Measurements from ENCODE around the gene CNPY3. TPM values are rescaled to one million over a fixed set of nuclear protein-coding genes. Genes with fewer than 3 reads are reported as not detected.

CNPY3 gene
- total and polyA plus RNA-seq, 3 donors from 2014 or later: 40.4 to 74.8 (median 46.7) TPM

DNA sequence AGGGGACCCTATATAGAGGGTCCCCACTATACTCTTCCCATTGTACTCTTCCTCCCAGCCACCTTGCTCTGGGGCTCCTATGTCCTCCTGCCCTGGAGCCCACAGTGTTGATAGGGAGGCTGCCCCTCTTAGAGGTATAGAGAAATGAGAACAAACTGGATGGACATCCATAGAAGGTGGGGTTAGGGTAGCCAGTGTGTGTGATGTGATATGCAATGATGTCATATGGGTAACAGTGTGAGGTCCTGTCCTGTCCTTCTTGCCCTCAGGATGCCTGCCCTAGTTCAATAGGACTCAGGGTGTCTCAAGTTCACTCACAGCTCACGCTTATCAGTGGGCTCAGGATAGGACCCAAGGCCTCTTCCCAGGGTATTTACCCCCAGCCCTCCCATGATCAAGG lies 13.0 kb upstream of the CNPY3 start:
- no peak overlapping the region for H3K27ac ChIP-seq

GRCh38 chr6:42921801-42922200 lies 7.5 kb upstream of the CNPY3 start:
- intact Hi-C loops (cut with DNase I; ENCODE audit: low total_unique reads): no loop called here
- Histone ChIP-seq H3K27ac (no peak overlapping the region), H3K27me3 (no peaks in the 10 kb centered on the region), H3K4me1 (no peaks in the 10 kb centered on the region), H3K9me3 (no peaks in the 10 kb centered on the region), H3K36me3 (ENCODE audit: low read depth, missing control alignments) (no peaks in the 10 kb centered on the region), H3K4me3 (no peak overlapping the region)
- TF ChIP-seq, protein P1, sequence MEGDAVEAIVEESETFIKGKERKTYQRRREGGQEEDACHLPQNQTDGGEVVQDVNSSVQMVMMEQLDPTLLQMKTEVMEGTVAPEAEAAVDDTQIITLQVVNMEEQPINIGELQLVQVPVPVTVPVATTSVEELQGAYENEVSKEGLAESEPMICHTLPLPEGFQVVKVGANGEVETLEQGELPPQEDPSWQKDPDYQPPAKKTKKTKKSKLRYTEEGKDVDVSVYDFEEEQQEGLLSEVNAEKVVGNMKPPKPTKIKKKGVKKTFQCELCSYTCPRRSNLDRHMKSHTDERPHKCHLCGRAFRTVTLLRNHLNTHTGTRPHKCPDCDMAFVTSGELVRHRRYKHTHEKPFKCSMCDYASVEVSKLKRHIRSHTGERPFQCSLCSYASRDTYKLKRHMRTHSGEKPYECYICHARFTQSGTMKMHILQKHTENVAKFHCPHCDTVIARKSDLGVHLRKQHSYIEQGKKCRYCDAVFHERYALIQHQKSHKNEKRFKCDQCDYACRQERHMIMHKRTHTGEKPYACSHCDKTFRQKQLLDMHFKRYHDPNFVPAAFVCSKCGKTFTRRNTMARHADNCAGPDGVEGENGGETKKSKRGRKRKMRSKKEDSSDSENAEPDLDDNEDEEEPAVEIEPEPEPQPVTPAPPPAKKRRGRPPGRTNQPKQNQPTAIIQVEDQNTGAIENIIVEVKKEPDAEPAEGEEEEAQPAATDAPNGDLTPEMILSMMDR (IDR thresholded peaks at IDR 0.05): no peak
- no peak for TF ChIP-seq POLR2A (IDR thresholded peaks at IDR 0.05)
- DNase-seq: no peak
- 69 to 83% methylated on average over 6 of the region's 6 CpGs for WGBS, 2 donors

More for the DNA sequence above, 13.0 kb upstream of the CNPY3 start:
- WGBS, 2 donors: 80 to 83% methylated on average over 1 of the region's 1 CpG
- DNase-seq: no peak
- TF ChIP-seq, protein P1 (IDR thresholded peaks at IDR 0.05): no peak
- TF ChIP-seq POLR2A (IDR thresholded peaks at IDR 0.05): no peak
- Histone ChIP-seq H3K4me3 (no peak overlapping the region), H3K4me1 (peaks cover 5% of the 10 kb centered on the region), H3K27me3 (no peaks in the 10 kb centered on the region), H3K36me3 (ENCODE audit: low read depth, missing control alignments) (no peaks in the 10 kb centered on the region), H3K9me3 (no peaks in the 10 kb centered on the region)
- intact Hi-C loops (cut with DNase I; ENCODE audit: low total_unique reads): no loop called here

GRCh38 chr6:42923666-42924065 lies 5.6 kb upstream of the CNPY3 start:
- Histone ChIP-seq H3K9me3 (no peaks in the 10 kb centered on the region), H3K27me3 (no peaks in the 10 kb centered on the region), H3K27ac (no peak overlapping the region), H3K4me1 (peaks cover 5% of the 10 kb centered on the region), H3K36me3 (ENCODE audit: low read depth, missing control alignments) (no peaks in the 10 kb centered on the region), H3K4me3 (no peak overlapping the region)
- TF ChIP-seq, protein P1 (IDR thresholded peaks at IDR 0.05): no peak
- TF ChIP-seq POLR2A (IDR thresholded peaks at IDR 0.05): no peak
- DNase-seq: no peak
- intact Hi-C loops (cut with DNase I; ENCODE audit: low total_unique reads): no loop called here
- WGBS, 2 donors: 57 to 83% methylated on average over 2 of the region's 2 CpGs

DNA sequence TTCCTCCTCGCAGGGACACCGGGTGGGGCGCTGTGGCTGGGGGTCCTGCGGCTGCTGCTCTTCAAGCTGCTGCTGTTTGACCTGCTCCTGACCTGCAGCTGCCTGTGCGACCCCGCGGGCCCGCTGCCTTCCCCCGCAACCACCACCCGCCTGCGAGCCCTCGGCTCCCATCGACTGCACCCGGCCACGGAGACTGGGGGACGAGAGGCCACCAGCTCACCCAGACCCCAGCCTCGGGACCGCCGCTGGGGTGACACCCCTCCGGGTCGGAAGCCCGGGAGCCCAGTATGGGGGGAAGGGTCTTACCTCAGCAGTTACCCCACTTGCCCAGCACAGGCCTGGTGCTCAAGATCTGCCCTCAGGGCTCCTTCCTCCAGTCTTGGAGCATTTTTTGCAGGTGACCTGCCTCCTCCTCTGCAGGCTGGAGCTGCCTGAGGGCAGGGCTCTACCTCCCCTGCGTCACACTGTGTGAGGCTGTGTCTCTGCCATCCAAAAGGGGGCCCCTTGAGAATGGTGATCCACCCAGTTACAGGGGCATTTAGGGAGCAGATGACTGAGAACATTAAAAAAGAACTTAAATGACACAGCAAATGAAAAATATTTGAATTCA lies 3.9 kb upstream of the CNPY3 start:
- Histone ChIP-seq H3K36me3 (ENCODE audit: low read depth, missing control alignments) (no peaks in the 10 kb centered on the region), H3K9me3 (no peaks in the 10 kb centered on the region), H3K4me3 (no peak overlapping the region), H3K4me1 (peaks cover 12% of the 10 kb centered on the region), H3K27me3 (no peaks in the 10 kb centered on the region), H3K27ac (no peak overlapping the region)
- TF ChIP-seq, protein P1 (IDR thresholded peaks at IDR 0.05): no peak
- TF ChIP-seq POLR2A (IDR thresholded peaks at IDR 0.05): no peak
- 62 to 100% methylated on average over 1 to 23 of the region's 23 CpGs for WGBS, 2 donors
- no peak for DNase-seq
- intact Hi-C loops (cut with DNase I; ENCODE audit: low total_unique reads): no loop called here

GRCh38 chr6:42929821-42930360 lies 611 bp downstream of the CNPY3 start:
- WGBS, 2 donors: 0 to 1% methylated on average over 15 to 16 of the region's 16 CpGs
- Histone ChIP-seq H3K4me3 (peak overlapping the region; percentile 81 to 91), H3K9me3 (no peaks in the 10 kb centered on the region), H3K36me3 (ENCODE audit: low read depth, missing control alignments) (no peaks in the 10 kb centered on the region), H3K27ac (peak overlapping the region; percentile 82 to 87), H3K4me1 (peaks cover 23% of the 10 kb centered on the region), H3K27me3 (no peaks in the 10 kb centered on the region)
- no peak for TF ChIP-seq POLR2A (IDR thresholded peaks at IDR 0.05)
- TF ChIP-seq, protein P1 (IDR thresholded peaks at IDR 0.05): no peak
- no peak for DNase-seq
- intact Hi-C loops (cut with DNase I; ENCODE audit: low total_unique reads): no loop called here

Data from testis (tissue), 3 donors.